GM18873 (cell line): ENCODE measurements around the gene MDC1.

ENCODE experiments used
- ATAC-seq: cut with Tn5 transposase; IDR thresholded peaks from one replicate; pipeline ENCODE4 v1.9.1; 2021; ENCODE audit warnings: mild to moderate bottlenecking, moderate library complexity, moderate number of reproducible peaks; ENCODE audit not compliant: unreplicated experiment, low FRiP score

Gene MDC1

DNA sequence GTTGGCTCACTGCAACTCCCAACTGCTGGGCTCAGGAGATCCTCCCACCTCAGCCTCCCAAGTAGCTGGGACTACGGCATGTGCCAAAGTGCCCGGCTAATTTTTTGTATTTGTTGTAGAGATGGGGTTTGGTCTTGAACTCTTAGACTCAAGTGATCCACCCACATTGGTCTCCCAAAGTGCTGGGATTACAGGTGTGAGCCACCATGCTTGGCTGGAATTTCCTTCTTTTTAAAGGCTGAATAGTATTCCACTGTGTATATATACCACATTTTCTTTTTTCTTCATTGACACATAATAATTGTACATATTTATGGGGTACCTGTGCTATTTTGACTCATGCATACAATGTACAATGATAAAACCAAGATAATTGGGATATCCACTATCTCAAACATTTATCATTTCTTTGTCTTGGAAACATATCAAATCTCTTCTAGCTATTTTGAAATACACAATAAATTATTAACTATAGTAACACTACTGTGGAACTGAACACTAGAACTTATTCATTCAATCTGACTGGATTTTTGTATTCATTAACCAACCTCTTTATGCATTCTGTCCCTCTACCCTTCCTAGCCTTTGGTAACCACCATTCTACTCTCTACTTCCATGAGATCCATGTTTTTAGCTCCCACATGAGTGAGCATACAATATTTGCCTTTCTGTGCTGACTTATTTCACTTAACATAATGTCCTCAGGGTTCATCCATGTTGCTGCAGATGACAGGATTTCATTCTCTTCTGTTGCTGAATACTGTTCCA lies 7.8 kb downstream of the MDC1 start:
- ATAC-seq, result no peak

DNA sequence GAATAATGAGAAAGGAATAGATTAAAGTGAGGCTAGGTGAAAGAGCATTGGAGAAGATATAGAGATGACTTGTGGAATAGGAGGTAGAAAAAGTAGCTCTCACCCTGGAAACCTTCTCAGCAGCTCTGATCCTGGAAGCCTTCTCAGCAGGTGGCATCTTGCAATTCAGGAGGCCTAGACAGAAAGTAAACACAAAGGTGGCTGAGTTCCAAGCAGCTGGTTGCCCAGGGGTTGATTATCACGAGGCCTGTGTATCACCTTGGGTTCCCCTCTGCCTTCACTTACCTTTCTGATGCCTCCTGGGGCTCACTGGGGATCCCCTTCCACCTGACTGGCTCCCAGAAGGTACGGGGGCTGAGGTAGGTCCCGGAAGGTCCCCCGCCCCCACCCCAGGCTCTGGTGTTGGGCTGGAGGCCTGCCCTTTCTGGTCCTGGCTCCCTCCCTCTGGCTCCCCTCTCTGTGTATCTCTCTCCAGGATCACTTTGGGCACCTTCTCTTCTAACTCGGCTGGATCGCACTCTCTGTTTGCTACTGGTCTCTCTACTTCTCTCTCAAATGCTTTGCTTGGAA lies 9.7 kb downstream of the MDC1 start:
- ATAC-seq, result no peak

DNA sequence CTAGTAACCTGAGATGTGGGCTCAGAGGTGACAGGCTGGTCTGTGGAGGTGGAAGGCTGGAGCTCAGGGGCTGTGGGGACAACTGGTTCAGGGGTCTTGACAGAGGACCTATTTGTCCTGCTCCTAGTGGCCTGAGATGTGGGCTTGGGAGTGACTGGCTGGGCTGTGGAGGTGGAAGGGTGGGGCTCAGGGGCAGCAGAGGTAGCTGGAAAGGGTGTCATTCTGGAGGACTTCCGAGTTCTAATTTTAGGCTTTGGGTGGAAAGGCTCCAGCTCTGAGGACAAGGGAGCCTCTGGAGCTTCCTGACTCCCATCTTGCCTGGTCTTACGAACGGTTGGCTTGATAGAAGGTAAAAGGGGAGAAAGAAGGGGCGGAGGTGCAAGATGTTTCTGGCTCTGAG lies 11.5 kb downstream of the MDC1 start:
- ATAC-seq, result no peak

DNA sequence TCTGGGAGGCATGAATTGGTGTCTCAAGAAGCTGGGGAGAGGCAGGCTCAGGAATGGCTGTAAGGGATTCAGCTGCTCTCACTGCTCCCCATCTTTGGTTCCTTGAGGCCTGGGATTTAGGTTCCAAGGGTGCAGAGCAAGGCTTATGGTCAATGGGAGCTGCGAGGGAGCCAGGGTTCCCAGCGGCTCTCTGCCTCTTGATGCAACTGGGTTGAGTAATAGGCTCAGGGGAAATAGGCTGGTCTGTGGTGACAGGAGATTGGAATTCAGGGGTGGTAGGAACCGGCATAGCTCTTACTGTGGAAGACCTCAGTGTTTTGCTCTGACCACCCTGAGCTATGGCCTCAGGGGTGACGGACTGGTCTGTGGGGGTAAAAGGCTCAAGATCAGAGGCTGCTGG lies 13.3 kb downstream of the MDC1 start:
- no peak for ATAC-seq

DNA sequence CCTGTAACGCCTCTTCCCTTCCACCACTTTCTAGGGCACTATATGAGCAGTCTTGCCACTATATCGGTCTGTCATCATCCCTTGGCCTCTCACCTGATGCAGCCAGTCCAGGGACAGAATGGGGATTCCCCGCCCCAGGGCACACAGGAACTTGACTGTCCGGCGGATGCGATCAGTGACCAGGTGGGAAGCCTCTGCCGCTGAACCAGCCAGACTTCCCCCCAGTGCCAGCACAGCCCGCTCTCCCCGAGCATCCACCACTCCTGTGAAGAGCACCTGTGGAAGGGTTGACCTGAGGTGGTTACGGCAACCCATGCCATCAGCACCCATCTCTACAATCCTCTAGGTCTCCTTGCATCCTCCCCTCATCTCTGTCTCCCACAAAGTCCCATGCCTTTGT lies 14.1 kb downstream of the MDC1 start:
- no peak for ATAC-seq

DNA sequence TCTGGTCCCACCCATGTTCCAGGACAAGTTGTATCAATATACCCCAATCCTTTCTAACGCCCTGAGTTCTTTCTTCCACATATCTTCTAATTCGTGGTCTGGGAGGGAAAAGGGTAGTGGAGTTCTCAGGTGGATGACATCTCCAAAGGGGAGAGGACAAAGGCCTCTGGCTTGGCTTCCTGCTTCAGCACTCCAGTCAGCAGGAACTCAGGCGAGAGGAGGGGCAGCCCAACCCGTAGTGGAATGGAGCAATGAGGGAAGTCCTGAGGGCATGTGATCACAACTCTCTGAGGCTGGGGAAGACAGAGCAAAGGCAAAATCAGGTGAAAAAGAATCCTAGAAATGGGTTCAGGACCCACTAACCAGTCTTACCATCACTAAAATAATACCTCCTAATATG lies 16.7 kb downstream of the MDC1 start:
- no peak for ATAC-seq

DNA sequence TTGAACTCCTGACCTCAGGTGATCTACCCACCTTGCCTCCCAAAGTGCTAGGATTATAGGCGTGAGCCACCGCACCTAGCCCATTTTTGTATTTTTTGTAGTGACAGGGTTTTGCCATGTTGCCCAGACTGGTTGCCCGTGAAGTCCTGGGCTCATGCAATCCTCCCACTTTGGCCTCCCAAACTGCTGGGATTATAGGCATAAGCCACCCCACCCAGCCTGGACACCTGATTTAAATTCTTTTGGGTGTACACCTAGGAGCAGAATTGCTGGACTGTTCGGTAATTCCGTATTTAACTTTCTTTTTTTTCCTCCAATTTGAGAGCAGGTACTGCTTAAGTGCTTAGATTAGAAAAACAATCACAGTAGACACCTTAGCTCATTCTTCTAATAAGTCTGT lies 20.6 kb downstream of the MDC1 start:
- no peak for ATAC-seq

DNA sequence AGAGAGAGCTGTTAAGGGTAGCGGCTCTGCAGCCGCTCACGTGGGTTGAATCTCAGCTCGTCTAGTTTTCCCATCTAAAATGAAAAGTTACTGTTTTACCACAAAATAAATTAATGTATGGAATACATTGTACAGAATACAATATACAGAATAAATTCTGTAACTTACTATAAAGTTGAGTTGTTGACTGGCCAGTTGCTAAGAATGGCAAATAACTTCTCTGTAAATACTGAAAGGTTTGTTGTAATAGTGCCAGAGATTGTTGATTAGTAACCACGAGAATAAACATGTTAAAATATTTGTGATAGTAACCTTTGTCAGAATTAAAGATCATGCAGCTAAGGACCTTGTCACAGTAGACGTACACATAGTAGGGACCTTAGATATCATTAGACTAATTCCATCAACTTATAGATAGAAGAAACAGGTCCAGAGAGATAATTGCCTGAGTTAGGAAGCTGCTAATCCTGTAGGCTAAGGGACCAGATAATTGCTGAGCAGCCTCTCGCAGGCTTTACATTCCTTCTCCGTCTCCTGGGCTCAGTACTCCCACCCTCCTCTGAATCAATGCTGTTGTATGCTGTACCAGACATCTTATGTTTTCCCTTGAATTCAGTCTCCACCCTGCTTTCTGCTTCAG lies 25.8 kb downstream of the MDC1 start:
- no peak for ATAC-seq

DNA sequence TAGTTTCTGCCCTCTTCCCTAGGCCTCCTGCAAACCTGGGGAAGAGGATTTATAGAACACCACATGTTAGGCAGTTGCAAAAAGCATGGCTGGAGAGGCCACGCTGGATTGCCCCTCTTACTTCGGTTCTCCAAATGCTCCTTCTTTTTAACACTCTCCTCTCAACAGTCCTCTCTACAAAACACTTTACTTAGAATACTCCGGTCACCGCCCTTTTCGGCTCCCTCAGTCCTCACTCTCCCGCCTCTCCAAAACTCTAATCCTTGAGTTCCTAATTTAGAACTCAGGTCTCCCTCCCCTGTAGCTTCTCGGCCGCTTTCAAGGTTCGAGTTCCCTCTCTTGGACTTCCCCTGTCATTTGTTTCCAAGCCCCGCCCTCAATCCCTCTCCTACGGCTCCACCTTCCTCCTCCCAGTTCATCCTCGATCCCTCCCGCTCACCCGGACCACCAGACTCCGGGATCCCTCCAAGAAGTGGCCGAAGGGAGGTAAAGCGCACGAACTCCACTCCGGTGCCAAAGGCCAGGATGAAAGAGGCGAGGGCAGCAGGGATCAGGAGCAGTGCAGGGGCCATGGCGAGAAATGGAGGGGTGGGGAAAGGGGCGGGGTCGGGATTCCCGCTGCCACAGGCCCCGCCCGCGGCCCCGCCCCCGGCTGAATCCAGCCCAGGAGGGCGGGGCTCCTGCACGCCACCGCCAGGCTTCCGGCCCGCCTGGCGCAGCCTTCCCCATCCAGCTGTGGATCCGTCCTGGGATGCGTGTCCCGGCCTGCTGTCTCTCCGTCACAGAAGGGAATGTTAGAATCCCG lies 26.5 kb downstream of the MDC1 start, which contains the start of gene NRM:
TSS of gene NRM (minus strand) at position 582 of the 805 bp plus-strand sequence. CDS start at position 572, 10 bp downstream.
- ATAC-seq, result no peak

DNA sequence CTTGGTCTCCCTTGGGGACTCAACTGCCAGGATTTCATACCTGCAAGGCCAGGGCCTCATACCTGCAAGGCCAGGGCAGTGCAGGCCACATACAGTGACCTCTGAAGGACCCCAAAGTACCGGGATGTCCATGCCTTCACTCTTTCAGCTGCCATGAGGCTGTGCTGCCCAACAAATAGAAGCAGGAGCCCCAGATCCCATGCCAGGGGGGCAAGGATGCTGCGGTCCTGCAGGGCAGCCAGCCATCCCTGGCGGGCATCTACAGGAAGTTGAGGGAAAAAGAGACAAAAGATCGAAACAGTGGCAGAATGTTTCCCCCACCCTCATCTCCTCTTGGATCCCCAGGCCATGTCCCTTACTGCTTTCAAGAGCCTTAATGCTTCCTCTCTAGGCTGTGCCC lies 27.1 kb downstream of the MDC1 start:
- no peak for ATAC-seq

DNA sequence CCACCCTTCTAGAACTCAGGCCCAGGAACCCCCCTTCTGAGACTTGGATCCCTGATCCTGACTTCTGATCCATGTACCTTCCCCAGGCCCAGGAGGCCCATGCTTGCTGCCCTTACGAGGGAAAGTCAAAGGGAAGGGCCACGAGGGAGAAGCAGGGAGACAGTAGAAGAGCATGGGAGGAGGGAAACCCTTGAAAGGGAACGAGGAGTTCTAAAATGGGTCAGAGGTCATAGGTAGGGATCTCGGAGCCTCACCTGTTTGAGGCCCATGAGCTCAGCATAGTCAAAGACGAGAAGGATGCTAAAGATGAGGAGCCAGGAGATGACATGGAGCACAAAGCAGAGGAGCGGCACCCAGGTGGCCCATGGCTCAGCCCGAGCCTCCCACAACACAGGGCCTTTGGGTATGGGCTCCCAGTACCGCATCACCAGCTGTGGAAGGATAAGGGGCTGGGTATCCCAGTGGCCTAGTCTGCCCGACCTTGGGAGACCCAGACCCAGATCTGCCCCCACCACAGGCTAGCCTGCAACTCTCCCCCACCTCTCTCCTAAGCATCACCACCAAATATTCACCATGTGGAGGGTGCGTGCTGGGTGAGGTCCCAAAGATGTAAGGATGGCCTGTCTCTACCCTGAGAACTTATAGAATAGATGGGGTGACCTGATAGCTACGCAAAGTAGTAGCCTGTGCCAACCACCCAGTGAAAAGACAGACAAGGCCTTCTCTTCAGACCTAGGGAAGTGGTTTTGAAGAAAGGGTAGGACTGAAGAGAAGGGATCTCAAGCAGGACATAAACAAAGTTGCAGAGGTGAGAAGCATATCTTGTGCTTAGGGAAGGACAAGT lies 27.8 kb downstream of the MDC1 start:
- no peak for ATAC-seq

DNA sequence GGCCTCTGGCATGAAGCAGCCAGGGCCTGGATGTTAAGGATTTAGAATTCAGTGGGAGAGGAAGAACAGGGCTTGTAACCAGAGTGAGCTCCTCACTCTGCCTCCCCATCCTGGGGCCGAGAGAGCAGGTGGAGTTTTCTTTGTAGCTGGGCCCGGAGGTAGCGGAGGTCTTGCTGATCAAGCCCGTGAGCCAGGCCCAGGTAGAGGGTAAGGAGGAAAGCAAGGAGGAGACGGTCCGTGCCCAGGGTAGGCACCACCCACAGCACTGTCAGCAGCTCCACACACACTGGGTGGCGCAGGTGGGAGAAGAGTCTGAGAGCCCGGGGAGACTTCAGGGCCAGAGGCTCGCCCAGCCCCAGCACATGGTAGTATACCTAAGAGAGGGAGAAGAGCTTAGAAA lies 28.5 kb downstream of the MDC1 start:
- no peak for ATAC-seq

DNA sequence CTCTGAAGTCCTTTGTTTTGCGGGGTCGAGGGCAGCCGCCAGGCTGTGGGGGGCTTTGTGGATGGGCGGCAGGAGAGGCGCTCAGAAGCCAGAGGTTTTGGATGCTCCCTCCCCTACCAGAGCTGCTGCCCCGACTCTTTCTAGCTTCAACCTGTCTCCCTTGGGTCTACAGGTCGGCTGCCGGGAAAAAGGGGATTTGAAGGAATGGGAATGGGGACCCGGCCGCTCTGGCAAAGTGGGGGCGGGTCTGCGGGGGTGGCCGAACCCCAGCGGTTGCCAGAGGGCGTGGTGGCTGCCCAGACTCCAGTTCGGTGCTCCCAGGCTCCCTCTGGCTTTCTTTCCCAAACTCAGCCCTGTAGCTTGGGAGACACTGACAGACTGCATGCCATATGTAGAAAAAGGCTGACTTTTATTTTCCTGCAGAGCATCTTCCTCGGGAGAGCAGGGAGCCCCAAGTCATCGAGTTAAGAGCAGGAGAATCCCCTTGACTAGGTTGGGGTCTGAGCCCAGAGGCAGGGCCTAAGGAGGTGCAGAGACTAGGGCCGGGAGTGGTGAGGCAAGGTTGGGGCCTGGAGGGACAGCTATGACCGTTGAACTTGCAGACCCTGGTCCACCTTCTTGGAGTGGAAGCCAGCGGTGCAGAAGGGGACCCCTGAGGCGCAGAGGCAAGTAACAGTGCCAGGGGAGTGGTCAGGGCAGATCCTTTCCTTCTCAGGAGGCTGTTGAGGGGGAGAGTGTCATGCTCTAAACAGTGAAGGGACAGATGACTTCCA lies 29.2 kb downstream of the MDC1 start:
- ATAC-seq, result no peak

DNA sequence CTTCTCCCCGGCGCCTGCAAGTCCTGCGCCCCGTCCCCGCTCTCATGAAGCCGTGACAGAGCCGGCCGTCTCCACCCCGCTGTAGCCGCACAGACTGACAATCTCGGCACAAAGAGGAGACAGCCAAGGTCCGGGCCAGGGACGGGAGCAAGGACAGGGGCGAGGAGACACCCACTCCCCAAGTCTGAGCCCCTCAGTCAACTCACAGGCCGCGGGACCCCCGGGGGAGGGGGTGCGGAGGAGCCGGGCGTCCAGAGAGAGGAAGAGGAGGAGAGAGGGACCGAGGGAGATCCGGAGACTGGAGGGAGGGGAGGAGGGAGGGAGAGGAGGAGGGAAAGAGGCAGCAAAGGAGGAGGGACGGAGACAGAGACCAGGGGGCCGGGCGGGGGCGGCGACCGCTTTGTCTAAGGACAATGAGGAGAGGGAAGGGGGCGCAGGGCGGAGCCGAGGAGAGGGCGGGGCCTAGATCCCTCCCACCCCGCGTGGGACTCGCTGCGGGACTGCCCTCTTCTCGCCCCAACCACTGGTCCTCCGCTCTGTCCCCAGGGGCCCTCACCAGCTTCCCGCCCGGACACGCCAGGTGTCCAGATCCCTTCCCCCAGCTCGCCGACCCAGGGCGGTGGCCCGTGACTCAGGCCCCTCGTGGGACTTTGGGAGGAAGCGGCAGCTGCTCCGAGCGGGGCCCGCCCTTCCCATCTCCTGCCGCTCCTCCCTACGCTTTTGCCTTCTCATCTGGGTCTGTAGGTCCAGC lies 30.0 kb downstream of the MDC1 start:
- ATAC-seq, result peak; percentile 36

DNA sequence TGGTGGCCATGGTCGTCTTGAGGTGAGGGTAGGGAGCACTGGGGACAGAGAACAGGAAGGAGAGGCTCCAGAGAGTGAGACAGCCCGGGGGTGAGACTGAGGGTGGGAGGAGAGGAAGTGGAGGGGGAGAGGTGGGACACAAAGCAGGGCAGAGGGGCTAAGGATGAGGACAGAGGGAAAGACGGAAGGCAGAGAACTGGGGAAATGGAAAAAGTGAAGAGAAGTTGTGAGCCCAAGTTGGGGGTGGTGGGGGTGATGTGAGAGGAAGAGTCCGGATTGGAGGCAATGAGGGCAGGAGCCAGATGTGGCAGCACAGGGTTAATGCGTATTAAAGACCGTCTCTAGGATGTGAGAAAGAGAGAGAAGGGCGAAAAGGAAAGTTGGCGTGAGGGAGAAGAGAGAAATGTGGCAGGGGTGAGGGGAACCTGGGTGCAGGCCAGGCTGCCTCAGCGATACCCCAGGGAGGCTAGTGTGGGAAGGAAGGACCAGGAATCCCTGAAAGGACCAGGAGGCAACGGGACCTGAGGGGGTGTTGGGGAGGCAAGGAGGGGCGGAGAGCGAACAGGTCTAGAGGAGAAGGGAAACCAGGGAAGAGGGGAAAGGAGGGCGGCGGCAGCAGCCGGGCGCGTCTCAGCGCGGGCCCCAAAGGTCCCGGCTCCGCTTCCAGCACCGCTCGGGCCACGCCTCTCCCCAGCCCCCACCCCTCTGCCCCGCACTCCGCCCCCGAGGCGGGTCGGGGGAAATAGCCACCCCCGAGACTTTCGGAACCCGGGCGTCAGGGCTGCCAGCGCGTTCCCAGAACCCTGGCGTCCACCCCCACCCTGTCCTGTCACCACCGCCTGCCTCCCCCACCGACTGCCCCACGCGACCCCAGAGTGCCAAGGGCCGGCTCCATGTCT lies 30.8 kb downstream of the MDC1 start, which contains the start of gene PPP1R18:
TSS of gene PPP1R18 (minus strand) at position 637 of the 899 bp plus-strand sequence. CDS start at position 10, 627 bp downstream.
- ATAC-seq, result no peak

DNA sequence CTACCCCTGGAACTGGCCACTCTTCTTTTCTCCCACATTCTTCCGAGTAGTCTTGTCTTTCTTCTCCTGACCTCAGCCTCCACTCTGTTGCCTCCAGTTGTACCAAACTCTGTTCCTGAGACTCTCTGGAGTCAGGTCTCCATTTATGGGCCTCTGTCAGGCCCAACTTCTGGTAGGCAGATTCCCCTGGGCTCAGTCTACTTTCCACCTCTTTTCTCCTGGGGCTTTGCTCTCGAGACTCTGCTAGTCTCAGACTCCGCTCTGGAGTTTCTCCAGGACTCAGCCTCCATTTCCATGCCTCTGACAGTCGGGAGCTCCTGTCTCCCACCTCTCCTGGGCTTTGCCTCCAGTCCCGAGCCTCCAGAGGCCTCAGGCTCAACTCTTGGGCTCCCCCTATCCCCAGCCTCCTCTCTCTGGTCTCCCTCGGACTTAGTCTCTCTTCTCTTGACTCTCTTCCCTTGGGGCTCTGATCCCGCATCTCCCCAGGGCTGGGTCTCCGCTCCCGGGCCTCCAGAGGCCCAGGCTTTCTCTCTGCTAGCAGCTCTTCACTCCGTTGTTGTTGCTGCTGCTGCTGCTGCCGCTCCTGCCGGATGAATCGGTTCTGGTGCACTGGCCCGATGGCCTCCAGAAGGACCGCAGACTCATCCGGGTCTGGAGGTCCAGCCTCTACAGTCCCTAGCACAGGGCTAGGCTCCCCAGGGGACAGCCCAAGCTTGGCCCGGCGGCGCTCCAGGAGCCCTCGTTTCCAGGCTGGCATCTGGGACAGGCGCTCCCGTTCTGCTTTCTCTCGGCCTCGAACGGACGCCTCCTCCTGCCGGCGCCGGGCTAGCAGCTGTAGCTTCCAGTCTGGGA lies 31.7 kb downstream of the MDC1 start:
- ATAC-seq, result no peak
